Keratinocyte (primary cell): Measurements from ENCODE around the gene TBCB.

Source experiments
- EZH2 ChIP-seq: IDR thresholded peaks from one replicate; pipeline ENCODE4 v1.6.1; 2012; ENCODE audit warnings: inconsistent platforms, mild to moderate bottlenecking, low read length, moderate library complexity
- TF ChIP-seq, protein P1 (sequence below), 3 experiments: IDR thresholded peaks in 1 of 3; conservative IDR thresholded peaks in 1 of 3; optimal IDR thresholded peaks in 1 of 3; 2 replicates in 2 of 3; 3 replicates in 1 of 3; pipeline versions ENCODE3 to v1.5.1; 2011; ENCODE audit warnings: low read length in 3 of 3, mild to moderate bottlenecking in 3 of 3, moderate library complexity in 2 of 3, control low read depth in 1 of 3, inconsistent platforms in 1 of 3; ENCODE audit not compliant: insufficient read depth in 2 of 3; ENCODE audit errors: extremely low read depth in 1 of 3

DNA sequence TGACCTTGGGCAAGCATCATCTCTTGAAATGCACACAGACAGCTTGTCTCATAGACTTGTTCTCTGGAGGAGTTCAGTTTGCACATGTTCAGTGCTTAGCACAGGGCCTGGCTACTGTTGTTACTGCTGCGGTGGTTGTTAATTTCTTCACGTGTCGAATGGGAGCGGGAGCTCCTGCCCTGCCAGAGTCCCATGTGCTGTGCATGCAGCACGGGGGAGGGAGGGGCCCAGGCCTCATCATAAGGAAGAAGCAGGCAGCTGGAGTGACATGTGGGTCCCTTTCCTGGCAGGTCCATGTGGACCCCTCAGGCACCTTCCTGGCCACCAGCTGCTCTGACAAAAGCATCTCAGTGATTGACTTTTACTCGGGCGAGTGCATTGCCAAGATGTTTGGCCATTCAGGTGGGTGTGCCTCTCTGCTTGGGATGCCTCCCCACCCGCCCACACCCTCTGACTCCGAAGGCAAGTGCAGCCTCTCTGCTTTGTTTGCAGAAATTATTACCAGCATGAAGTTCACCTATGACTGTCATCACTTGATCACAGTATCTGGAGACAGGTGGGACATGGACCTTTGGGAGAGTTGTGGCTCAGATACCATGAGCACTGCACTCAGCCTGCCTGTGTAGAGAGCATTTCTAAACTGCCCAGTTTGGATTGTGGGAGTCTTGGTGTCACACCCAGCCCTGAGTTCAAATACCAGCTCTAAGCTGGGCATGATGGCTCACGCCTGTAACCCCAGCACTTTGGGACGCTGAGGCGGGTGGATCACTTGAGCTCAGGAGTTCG lies 24.2 kb upstream of the TBCB start:
- TF ChIP-seq, protein P1, sequence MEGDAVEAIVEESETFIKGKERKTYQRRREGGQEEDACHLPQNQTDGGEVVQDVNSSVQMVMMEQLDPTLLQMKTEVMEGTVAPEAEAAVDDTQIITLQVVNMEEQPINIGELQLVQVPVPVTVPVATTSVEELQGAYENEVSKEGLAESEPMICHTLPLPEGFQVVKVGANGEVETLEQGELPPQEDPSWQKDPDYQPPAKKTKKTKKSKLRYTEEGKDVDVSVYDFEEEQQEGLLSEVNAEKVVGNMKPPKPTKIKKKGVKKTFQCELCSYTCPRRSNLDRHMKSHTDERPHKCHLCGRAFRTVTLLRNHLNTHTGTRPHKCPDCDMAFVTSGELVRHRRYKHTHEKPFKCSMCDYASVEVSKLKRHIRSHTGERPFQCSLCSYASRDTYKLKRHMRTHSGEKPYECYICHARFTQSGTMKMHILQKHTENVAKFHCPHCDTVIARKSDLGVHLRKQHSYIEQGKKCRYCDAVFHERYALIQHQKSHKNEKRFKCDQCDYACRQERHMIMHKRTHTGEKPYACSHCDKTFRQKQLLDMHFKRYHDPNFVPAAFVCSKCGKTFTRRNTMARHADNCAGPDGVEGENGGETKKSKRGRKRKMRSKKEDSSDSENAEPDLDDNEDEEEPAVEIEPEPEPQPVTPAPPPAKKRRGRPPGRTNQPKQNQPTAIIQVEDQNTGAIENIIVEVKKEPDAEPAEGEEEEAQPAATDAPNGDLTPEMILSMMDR (optimal IDR thresholded peaks at IDR 0.05 in 1 of 3, IDR thresholded peaks at IDR 0.05 in 1 of 3, conservative IDR thresholded peaks at IDR 0.05 in 1 of 3; ENCODE audit: extremely low read depth in 1 of 3, insufficient read depth in 2 of 3, low read length in 3 of 3): no peak
- TF ChIP-seq EZH2: no peak
